ENCODE results near the gene LRBA. TPM values are rescaled to one million over a fixed set of nuclear protein-coding genes. Genes with fewer than 3 reads are reported as not detected.
"Not testable (repeated sequence)": the region's sequence is repeated elsewhere in the genome, so short reads cannot be mapped to it uniquely, and the experiment has no call there.

Gene LRBA
- polyA plus RNA-seq, 6 donors from 2014 or later = 18.0 to 25.7 (median 19.6) TPM

DNA sequence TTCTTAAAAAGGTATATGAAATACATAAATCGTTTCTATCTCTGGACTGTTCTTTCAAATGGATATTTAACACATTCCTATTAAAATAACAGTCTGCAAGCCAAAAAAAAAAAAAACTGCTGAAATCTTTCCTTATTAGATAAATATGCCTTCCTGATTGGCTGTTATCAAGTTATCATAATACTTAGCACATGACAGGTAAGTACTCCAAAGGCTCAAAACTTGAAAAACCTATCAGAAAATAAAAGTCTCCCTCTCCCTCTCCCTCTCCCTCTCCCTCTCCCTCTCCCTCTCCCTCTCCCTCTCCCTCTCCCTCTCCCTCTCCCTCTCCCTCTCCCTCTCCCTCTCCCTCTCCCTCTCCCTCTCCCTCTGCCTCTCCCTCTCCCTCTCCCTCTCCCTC, 356.8 kb downstream of the LRBA start:
- not testable (repeated sequence) for H3K4me1 Mint-ChIP-seq; ATAC-seq (ENCODE audit: low read depth in 2 of 2); H3K27ac Mint-ChIP-seq; H3K9me3 Mint-ChIP-seq; DNase-seq; H3K4me3 Mint-ChIP-seq; H3K27me3 Mint-ChIP-seq
- peaks cover 10 to 17% of the 10 kb centered on the region in 2 donors for H3K36me3 Mint-ChIP-seq

- no peak for ATAC-seq (ENCODE audit: low read depth in 2 of 2)
These were observed 358.2 kb downstream of the LRBA start for GRCh38 chr4:150656891-150657290.

GRCh38 chr4:150650751-150651150, 364.3 kb downstream of the LRBA start:
- H3K27ac Mint-ChIP-seq = no peak overlapping the region
- no peak for ATAC-seq (ENCODE audit: low read depth in 2 of 2)
- no peak for DNase-seq
- H3K4me3 Mint-ChIP-seq = no peak overlapping the region
- no peaks in the 10 kb centered on the region for H3K27me3 Mint-ChIP-seq
- H3K9me3 Mint-ChIP-seq = peaks cover 0 to 2% (median 0%) of the 10 kb centered on the region in 7 donors
- peaks cover 0 to 7% (median 0%) of the 10 kb centered on the region in 3 donors for H3K4me1 Mint-ChIP-seq
- peaks cover under 1 to 4% of the 10 kb centered on the region in 2 donors for H3K36me3 Mint-ChIP-seq

More at GRCh38 chr4:150656891-150657290, 358.2 kb downstream of the LRBA start:
- Mint-ChIP-seq H3K27me3 (no peaks in the 10 kb centered on the region), H3K4me1 (no peaks in the 10 kb centered on the region), H3K4me3 (no peak overlapping the region), H3K27ac (peak overlapping the region in 1 of 6 donors; percentile 53), H3K9me3 (peaks cover 0 to 7% (median 0%) of the 10 kb centered on the region in 7 donors), H3K36me3 (peaks cover 10 to 12% of the 10 kb centered on the region in 2 donors)
- no peak for DNase-seq

DNA sequence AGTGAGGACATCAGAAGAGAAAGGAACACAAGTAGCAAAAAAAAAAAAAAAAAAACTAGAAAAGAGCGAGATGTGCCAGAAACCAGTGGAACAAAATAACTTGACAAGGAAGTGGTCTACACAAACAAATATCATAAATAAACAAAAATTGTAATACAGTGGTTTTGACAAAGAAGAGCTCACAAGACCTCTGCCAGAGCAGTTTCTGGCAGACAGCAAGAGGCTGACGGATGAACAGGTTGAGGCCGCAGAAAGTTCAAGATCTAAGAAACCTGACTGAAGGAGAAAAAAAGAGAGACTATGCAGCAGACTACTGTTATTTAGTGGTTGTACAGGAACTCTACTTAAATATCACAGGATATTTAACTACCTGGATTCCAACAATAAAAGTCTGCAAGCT, 367.0 kb downstream of the LRBA start:
- Mint-ChIP-seq H3K4me1 (peaks cover 0 to 7% (median 0%) of the 10 kb centered on the region in 3 donors), H3K9me3 (no peaks in the 10 kb centered on the region), H3K27ac (no peak overlapping the region), H3K4me3 (no peak overlapping the region), H3K36me3 (no peaks in the 10 kb centered on the region), H3K27me3 (no peaks in the 10 kb centered on the region)
- no peak for DNase-seq
- no peak for ATAC-seq (ENCODE audit: low read depth in 2 of 2)

DNA sequence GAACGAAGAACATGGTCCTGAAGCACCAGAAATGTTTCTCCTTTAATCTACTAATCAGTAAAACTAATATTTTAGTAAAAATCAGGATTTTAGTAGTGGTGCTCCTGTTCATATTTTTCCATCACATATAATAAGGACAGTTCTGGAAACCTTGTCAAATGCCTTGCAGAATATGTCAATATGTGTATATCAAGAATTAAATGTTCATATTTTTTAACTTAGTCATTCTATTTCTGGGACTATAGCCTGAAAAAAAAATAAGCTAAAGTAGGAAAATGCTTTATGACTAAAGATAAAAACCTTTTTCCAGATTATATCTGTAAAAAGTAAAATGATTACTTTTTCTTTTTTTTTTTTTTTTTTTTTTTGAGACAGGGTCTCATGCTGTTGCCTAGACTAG, 368.1 kb downstream of the LRBA start:
- Mint-ChIP-seq H3K4me3 (no peak overlapping the region), H3K36me3 (no peaks in the 10 kb centered on the region), H3K4me1 (peaks cover 0 to 7% (median 0%) of the 10 kb centered on the region in 3 donors), H3K27ac (no peak overlapping the region), H3K9me3 (no peaks in the 10 kb centered on the region), H3K27me3 (no peaks in the 10 kb centered on the region)
- DNase-seq (no peak), ATAC-seq (ENCODE audit: low read depth in 2 of 2) (no peak)

- H3K27ac Mint-ChIP-seq = no peak overlapping the region
- peaks cover 0 to 11% (median 2%) of the 10 kb centered on the region in 7 donors for H3K9me3 Mint-ChIP-seq
- no peak overlapping the region for H3K4me3 Mint-ChIP-seq
- ATAC-seq (ENCODE audit: low read depth in 2 of 2) = no peak
- H3K36me3 Mint-ChIP-seq = no peaks in the 10 kb centered on the region
- no peaks in the 10 kb centered on the region for H3K27me3 Mint-ChIP-seq
- no peaks in the 10 kb centered on the region for H3K4me1 Mint-ChIP-seq
- no peak for DNase-seq
These were observed 373.5 kb downstream of the LRBA start for GRCh38 chr4:150641612-150642011.

DNA sequence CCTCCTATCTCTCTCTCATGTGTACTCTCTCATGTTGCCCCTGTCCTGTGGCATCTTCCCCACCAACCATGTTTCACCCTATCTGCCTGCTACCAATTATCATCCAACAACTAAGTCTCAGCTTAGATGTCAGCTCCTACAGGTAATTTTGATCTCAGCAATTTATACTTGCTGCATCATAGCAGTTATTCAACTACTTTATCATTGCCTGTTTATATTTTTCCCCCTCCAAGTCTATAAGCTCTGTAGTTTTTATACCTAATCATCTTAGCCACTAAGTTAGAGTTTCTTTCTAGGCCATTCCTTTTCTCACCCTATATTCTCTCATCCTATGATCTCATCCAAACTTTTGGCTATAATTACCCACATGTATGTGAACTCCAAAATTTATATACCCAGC, 382.4 kb downstream of the LRBA start:
- DNase-seq (no peak), ATAC-seq (ENCODE audit: low read depth in 2 of 2) (no peak)
- Mint-ChIP-seq H3K9me3 (peaks cover 10 to 29% (median 15%) of the 10 kb centered on the region in 7 donors), H3K27ac (peak overlapping the region in 1 of 6 donors; percentile 1), H3K27me3 (no peaks in the 10 kb centered on the region), H3K36me3 (peaks cover 23 to 34% of the 10 kb centered on the region in 2 donors), H3K4me1 (peaks cover 0 to 11% (median 0%) of the 10 kb centered on the region in 3 donors), H3K4me3 (no peak overlapping the region)

DNA sequence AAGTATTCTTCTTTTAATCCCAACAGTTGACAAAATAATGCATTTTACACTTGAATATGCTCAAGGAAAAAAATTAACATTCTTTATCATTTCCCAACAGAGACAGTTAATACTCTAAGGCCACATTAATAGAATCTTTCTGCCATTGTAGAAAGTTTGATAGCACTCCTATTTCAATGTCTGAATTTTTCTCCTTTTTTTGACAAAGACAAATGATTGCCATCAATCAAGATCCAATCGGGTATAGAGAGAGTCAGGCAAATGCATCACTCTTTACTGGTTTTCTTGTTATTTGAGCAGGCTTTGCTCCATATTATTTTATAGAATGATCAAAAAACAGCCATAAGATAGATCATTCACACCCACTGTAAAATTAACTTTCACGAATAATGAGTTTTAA, 387.0 kb downstream of the LRBA start:
- Mint-ChIP-seq H3K4me1 (peaks cover 0 to 11% (median 0%) of the 10 kb centered on the region in 3 donors), H3K4me3 (peak overlapping the region in 1 of 8 donors; percentile 10), H3K36me3 (peaks cover 5 to 31% of the 10 kb centered on the region in 2 donors), H3K27me3 (no peaks in the 10 kb centered on the region), H3K27ac (no peak overlapping the region), H3K9me3 (peaks cover 0 to 10% (median 9%) of the 10 kb centered on the region in 7 donors)
- ATAC-seq (ENCODE audit: low read depth in 2 of 2) (no peak), DNase-seq (no peak)

GRCh38 chr4:150625033-150625432, 390.1 kb downstream of the LRBA start:
- H3K36me3 Mint-ChIP-seq = peaks cover 17 to 27% of the 10 kb centered on the region in 2 donors
- H3K27me3 Mint-ChIP-seq = no peaks in the 10 kb centered on the region
- peaks cover 0 to 4% (median 0%) of the 10 kb centered on the region in 3 donors for H3K4me1 Mint-ChIP-seq
- ATAC-seq (ENCODE audit: low read depth in 2 of 2) (no peak), DNase-seq (no peak)
- peaks cover 0 to 19% (median 4%) of the 10 kb centered on the region in 7 donors for H3K9me3 Mint-ChIP-seq
- no peak overlapping the region for H3K4me3 Mint-ChIP-seq
- H3K27ac Mint-ChIP-seq = no peak overlapping the region

- peaks cover 17 to 22% of the 10 kb centered on the region in 2 donors for H3K36me3 Mint-ChIP-seq
- ATAC-seq (ENCODE audit: low read depth in 2 of 2) = no peak
- no peaks in the 10 kb centered on the region for H3K27me3 Mint-ChIP-seq
- H3K27ac Mint-ChIP-seq = no peak overlapping the region
- no peak for DNase-seq
- H3K4me1 Mint-ChIP-seq = no peaks in the 10 kb centered on the region
- peaks cover 0 to 19% (median 3%) of the 10 kb centered on the region in 7 donors for H3K9me3 Mint-ChIP-seq
- H3K4me3 Mint-ChIP-seq = no peak overlapping the region
These were observed 391.0 kb downstream of the LRBA start for GRCh38 chr4:150624055-150624454.

GRCh38 chr4:150619042-150619441, 396.0 kb downstream of the LRBA start:
- Mint-ChIP-seq H3K36me3 (peaks cover 13 to 16% of the 10 kb centered on the region in 2 donors), H3K9me3 (peaks cover 0 to 19% (median 3%) of the 10 kb centered on the region in 7 donors), H3K27me3 (no peaks in the 10 kb centered on the region), H3K4me1 (no peaks in the 10 kb centered on the region), H3K4me3 (no peak overlapping the region), H3K27ac (no peak overlapping the region)
- no peak for DNase-seq
- no peak for ATAC-seq (ENCODE audit: low read depth in 2 of 2)

DNA sequence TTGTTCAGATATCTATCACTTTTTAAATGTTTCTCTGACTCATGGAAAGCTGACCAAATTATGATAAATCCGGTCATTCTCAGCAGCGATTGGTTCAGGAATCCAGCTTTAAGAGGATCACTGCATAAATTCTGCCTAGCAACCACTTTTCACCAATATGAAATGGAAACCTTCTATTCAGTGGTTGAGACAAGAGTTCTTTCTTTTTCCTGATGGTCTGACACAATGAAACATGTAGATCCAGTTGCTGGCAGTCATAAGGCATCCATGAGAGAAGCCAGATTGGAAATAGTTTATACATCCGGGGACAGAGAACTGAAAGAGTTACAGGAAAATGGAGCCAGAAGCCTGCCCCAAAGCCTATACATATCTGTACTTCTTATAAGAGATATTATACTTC, 406.0 kb downstream of the LRBA start:
- Mint-ChIP-seq H3K27ac (peak overlapping the region in 1 of 6 donors; percentile 45), H3K4me3 (no peak overlapping the region), H3K9me3 (no peaks in the 10 kb centered on the region), H3K27me3 (no peaks in the 10 kb centered on the region), H3K36me3 (peaks cover 0 to 13% of the 10 kb centered on the region in 2 donors), H3K4me1 (peaks cover 0 to 20% (median 0%) of the 10 kb centered on the region in 3 donors)
- ATAC-seq (ENCODE audit: low read depth in 2 of 2) = no peak
- no peak for DNase-seq

- ATAC-seq (ENCODE audit: low read depth in 2 of 2) (no peak), DNase-seq (no peak)
- peaks cover 16 to 18% of the 10 kb centered on the region in 2 donors for H3K36me3 Mint-ChIP-seq
- peaks cover 0 to 2% (median 0%) of the 10 kb centered on the region in 7 donors for H3K9me3 Mint-ChIP-seq
- H3K27ac Mint-ChIP-seq = peak overlapping the region in 1 of 6 donors; percentile 38
- H3K4me3 Mint-ChIP-seq = no peak overlapping the region
- no peaks in the 10 kb centered on the region for H3K4me1 Mint-ChIP-seq
- H3K27me3 Mint-ChIP-seq = no peaks in the 10 kb centered on the region
These were observed 414.2 kb downstream of the LRBA start for GRCh38 chr4:150600812-150601445.

DNA sequence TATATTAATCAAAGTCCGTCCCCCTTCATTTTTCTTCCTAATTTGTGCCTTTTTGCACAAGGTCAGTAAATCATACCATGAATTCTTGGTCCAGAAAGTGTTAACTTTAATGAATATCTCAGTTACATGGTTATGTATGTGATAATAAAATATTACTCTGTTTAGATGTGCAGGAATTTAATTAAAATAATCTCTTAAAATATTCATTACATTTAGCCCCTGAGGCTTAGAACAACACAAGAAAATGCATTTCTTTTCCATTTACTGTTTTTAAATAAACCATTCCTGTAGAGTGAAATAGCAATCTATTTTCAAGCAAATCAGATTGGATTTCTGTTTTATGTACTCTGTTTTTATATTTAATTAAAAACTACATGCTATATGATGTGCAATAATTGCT, 415.5 kb downstream of the LRBA start:
- DNase-seq = no peak
- ATAC-seq (ENCODE audit: low read depth in 2 of 2) = no peak
- Mint-ChIP-seq H3K36me3 (peaks cover 16 to 18% of the 10 kb centered on the region in 2 donors), H3K27me3 (no peaks in the 10 kb centered on the region), H3K4me3 (no peak overlapping the region), H3K4me1 (no peaks in the 10 kb centered on the region), H3K27ac (no peak overlapping the region), H3K9me3 (peaks cover 0 to 2% (median 0%) of the 10 kb centered on the region in 7 donors)

Data from naive B cell (primary cell).